GM20000 (cell line): ENCODE results near the gene CCDC74A.
"Not testable (repeated sequence)": the region's sequence is repeated elsewhere in the genome, so short reads cannot be mapped to it uniquely, and the experiment has no call there.

Experiments used
- DNase-seq: peaks from one replicate; pipeline ENCODE4 v3.0.0; 2012; ENCODE audit warnings: low spot score
- TF ChIP-seq, protein P1 (sequence below): IDR thresholded peaks from 2 replicates; pipeline ENCODE4 v1.5.1; 2012; ENCODE audit warnings: mild to moderate bottlenecking, control low read depth; ENCODE audit errors: extremely low read depth, missing control alignments

The CCDC74A gene

DNA sequence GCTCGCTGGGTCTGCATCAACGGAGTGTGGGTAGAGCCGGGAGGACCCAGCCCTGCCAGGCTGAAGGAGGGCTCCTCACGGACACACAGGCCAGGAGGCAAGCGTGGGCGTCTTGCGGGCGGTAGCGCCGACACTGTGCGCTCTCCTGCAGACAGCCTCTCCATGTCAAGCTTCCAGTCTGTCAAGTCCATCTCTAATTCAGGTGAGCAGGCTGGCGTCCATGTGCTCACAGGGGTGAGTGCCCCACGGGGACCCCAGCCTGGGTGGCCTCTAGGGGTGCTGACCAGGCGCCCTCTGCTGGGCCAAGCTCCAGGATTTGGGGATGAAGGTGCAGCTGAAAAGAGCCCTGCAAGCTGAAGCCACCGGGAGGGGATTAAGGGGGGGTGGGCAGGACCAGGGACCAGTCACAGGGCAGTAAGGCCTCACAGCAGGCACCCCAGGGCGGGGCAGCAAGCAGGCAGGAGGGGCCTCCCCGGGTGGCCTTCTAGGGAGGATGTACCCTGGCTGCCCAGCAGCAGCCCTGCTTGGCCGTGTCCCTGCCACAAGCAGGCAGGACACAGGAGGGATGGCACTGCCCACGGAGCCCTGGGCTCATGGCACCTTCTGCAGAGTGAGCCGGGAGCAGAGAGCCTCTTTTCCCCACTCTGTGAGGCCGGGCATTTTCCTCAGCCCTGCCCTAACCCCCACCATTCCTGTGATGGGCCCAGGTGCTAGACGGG is 3.1 kb downstream of the CCDC74A start:
- not testable (repeated sequence) for DNase-seq

DNA sequence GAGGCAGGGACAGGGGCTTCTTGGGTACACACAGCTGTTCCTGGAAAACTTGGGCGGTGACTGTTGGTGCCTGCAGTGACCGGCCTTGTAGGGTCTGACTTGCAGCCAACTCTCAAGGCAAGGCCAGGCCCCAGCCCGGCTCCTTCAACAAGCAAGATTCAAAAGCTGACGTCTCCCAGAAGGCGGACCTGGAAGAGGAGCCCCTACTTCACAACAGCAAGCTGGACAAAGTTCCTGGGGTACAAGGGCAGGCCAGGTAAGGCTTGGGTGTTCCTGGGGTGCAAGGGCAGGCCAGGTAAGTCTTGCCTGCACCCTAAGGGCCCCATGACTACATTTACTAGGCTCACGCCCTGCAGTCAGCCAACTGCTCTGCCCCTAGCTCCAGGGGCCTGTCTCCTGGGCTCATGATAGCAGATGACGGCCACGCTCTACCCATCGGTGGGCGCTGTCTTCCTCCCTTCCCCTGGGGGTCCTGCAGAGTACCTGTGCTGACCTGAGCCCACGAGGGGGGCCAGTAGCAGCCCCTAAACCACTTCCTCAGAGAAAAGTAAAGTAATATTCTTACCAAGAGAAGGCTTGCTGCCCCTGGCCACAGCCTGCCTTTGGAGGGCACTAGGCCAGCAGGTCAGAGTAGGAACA is 4.0 kb downstream of the CCDC74A start:
- DNase-seq = not testable (repeated sequence)

DNA sequence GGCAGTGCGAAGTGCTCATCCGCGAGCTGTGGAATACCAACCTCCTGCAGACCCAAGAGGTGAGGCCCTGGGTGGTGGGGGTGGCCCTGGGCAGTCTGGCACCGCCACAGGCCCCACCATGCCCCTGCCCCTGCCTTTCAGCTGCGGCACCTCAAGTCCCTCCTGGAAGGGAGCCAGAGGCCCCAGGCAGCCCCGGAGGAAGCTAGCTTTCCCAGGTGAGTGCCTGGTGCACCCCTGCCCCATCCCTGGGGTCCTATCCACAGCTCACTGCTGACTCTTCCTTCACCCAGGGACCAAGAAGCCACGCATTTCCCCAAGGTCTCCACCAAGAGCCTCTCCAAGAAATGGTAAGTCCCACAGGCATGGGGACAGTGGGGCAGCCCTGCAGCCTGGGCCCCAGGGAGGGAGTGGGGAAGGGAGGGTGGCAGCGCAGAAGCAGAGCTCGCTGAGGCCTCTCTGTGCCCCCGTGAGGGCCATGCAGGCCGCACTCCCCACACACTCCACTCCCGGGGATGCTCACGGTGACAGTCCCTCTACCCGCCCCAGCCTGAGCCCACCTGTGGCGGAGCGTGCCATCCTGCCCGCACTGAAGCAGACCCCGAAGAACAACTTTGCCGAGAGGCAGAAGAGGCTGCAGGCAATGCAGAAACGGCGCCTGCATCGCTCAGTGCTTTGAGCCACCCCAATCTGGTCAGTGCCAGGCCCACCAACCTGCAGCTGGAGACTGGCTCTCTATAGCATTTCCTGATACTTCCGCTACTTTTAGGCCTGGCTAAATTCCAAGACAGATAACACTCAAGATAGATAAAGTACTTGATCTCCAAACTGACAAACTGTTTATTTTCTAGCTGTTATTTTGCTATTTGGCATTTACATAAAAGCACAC is 5.3 kb downstream of the CCDC74A start:
- not testable (repeated sequence) for DNase-seq

DNA sequence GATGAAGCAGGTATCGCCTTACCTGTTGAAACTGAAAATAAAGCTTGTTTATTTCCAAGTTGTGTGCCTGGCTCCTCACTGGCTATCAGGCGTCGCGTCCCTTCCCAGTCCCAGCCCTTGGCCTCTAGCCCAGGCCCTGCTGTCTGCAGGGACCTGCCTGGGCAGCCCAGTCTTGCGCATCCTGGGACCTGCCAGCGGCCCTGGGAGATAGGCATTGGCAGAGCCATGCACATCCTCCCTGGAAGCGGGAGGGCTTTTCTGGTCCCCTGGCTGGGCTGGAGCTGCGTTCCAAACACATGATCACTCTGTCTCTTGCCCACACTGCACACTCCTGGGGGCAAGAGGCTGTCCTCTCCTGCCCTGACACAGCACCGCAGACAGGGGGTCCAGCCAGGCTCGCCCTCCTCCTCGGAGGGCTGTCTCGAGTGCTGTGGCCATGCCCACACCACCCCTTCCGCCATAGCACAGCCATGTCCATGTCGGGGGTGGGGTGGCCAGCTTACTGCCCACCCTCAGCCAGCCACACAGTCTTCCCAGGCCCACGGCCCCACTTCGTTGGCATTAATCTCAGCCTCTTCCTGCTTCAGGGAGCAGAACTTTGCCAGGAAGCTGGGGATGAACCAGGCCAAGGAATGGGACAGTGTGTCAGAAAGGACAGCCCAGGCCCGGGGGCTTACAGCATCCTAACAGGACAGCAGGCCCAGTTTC is 6.1 kb downstream of the CCDC74A start:
- not testable (repeated sequence) for DNase-seq

DNA sequence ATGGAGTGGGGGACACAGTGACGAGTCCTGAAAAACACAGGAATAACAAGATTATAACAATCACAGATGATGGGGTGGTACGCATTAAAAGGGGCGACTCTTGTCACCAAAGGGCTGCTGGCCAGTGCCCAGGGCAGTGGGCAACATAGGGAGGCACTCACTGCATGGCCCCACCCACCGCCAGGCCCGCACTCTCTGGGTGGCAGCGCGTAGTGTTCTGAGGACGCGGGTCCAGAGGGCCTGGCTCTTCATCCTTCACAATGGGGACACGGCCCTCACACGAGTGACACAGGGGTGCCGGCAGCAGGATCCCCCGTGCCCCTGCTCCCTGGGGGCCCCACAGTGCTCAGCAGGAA is 6.6 kb downstream of the CCDC74A start:
- DNase-seq = not testable (repeated sequence)

DNA sequence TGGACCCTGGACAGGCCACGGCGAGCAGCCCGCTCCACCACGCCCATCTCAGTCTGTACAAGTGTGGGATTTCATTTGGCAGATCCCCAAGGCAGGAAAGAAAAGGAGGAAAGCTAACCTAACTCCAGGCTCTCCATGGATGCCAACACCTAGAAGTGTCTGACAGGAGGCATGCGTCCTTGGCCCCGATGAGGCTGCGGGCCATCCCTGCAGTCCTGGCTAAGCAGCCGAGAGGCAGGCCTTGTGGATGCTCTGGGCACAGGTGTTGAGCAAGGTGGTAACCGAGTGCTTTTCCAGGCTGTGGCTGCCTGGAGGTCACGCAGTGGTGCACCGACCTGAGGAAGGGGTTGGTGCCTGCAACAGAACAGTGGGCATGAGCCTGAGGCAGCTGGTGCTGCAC is 7.3 kb downstream of the CCDC74A start:
- not testable (repeated sequence) for DNase-seq

DNA sequence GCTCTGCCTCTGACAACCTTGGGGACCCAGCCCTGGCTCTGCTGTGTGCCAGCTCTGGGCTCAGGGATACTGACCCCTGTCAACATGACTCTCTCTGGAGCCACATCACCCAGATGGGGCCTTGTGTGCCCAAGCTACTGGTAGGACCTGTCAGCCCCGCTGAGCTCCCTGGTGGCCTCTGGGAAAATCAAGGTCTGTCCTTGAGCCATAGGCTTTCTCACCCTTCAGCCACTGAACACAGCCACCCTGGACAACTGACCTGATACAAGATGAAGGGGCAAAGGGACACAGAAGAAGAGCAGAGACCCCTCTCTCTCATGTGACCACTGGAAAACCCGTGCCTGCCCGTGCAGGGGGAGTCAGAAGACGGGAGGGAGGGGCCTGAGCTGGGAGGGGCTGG is 7.8 kb downstream of the CCDC74A start:
- DNase-seq = no peak
- TF ChIP-seq, protein P1, sequence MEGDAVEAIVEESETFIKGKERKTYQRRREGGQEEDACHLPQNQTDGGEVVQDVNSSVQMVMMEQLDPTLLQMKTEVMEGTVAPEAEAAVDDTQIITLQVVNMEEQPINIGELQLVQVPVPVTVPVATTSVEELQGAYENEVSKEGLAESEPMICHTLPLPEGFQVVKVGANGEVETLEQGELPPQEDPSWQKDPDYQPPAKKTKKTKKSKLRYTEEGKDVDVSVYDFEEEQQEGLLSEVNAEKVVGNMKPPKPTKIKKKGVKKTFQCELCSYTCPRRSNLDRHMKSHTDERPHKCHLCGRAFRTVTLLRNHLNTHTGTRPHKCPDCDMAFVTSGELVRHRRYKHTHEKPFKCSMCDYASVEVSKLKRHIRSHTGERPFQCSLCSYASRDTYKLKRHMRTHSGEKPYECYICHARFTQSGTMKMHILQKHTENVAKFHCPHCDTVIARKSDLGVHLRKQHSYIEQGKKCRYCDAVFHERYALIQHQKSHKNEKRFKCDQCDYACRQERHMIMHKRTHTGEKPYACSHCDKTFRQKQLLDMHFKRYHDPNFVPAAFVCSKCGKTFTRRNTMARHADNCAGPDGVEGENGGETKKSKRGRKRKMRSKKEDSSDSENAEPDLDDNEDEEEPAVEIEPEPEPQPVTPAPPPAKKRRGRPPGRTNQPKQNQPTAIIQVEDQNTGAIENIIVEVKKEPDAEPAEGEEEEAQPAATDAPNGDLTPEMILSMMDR = no peak

DNA sequence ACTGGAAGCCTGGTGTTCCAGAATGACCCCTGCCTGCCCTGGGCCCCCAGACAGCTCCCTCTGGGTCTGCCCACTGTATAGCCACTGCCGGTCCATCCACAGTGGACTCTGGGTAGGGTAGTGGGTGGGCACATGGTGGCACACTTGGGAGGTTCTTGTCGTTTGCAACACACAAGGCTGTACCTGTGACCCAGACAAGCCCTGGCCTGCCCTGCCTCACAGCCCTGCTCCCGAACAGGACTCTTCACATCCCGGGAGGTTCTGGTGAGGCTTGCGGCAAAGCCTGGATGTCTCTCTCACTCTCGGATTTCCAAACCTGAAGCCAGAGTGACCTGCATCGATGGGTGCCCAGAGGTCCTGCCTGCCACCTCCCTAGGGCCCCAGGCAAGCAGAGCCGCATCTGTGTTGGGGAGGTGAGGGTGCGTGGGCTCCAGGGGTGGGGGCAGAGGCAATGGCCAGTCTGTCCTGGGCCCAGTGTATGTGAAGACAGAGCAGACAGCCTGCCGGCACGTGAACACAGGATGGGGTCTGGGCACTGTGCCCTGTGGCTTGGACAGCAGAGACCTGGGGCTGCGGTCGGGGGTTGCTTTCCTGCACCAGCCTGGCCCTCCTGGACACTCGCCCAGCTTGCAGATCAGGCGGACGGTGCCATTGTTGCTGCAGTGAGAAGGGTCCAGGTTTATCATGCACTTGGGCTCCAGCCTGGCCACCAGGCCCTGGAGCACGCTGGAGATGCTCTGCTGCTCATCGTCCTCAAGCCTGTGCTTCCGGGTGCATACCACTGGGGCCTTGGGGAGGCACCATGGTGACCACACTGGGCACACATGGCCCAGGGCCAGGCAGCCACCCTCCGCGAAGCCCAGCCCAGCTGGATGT is 8.5 kb downstream of the CCDC74A start:
- DNase-seq = not testable (repeated sequence)

DNA sequence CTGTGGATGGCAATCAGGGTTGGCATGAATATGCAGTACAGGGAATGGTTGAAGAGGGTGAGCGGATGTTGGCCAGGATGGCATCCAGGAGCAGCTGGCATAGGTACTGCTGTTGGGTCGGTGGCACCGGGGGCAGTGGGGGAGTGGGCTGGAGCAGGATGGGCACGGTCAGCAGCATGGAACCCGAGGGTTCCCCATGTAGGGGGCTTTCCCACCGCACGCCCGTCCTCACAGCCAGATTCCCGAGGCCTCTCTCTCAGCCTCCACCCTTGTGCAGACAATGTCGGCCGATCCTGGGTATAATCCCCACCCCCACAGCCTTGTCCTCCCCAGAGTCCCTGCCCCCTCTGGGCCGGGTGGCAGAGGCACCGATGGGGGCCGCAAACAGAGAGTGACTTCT is 9.2 kb downstream of the CCDC74A start:
- DNase-seq = not testable (repeated sequence)

DNA sequence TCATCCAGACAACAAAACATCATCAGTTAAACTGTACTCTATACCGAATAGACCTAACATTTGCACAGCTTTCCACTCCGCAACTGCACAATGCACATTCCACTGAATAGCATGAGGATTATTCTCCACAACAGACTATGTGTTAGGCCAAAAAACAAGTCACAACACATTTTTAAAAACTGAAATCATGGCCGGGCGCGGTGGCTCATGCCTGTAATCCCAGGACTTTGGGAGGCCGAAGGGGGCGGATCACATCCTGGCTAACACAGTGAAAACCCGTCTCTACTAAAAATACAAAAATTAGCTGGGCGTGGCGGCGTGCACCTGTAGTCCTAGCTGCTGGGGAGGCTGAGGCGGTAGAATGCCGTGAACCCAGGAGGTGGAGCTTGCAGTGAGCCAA is 11.2 kb downstream of the CCDC74A start:
- DNase-seq = not testable (repeated sequence)

DNA sequence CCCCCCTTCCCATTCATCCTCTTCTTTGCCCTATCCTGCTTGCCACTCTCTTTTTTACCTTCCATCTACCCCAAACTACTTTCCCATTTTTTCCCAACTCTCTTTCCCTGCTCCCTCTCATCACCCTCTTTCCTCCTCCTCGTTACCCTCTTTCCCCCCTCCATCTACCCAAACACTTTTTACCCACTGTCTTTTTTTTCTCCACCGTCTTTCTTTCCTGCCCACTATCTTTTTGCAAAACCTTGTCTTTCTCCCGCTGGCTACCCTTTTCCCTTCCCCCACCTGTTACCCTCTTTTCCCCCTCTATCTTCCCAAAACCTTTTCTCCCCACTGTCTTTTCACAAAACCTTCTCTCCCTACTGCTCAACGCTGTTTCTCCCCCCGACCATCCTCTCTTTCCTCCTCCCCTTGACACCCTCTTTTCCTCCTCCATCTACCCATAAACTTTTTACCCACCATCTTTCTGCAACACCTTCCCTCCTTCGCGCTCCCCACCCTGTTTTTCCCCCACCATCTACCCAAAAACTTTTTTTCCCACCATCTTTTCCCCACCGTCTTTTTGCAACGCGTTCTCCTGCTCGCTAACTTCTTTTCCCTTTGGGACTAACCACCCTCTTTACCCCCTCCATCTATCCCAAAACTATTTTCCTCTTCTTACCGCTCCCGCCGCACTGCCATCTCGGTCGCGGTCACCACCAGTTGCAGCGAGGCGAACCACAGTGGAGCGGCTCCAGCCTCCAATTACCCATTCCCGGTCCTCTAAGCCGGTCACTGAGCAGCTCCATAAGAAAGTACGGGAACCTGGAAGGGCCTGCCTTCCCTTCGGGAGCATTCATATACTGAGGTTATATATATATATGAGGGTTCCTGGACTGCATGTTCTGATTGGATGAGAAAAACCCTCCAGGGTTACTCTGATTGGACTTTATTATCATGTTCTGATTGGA is 15.0 kb downstream of the CCDC74A start:
- TF ChIP-seq, protein P1 = no peak
- no peak for DNase-seq
